ENCODE results near the gene UAP1L1. TPM values are rescaled to one million over a fixed set of nuclear protein-coding genes. Genes with fewer than 3 reads are reported as not detected.

UAP1L1 gene
- total RNA-seq, 2 donors from 2014 or later, result 9.0 to 13.0 TPM

- Histone ChIP-seq H3K9me3 (no peaks in the 10 kb centered on the region), H3K27ac (no peak overlapping the region), H3K4me3 (peak overlapping the region; percentile 19), H3K4me1 (no peaks in the 10 kb centered on the region), H3K36me3 (no peaks in the 10 kb centered on the region), H3K27me3 (peaks cover 4% of the 10 kb centered on the region), H3K9ac (ENCODE audit: low read depth in 2 of 2, low read length in 2 of 2) (no peak overlapping the region)
- intact Hi-C loops (cut with DNase I), result no loop called here
- DNase-seq, result no peak
- no peak for TF ChIP-seq CTCF (IDR thresholded peaks at IDR 0.05)
Observed at GRCh38 chr9:137113385-137114159, 36.3 kb downstream of the UAP1L1 start.

GRCh38 chr9:137114220-137114612 lies 36.9 kb downstream of the UAP1L1 start:
- H3K9ac ChIP-seq (ENCODE audit: low read depth in 2 of 2, low read length in 2 of 2), result no peak overlapping the region
- intact Hi-C loops (cut with DNase I), result no loop called here
- no peak for DNase-seq
- H3K4me3 ChIP-seq, result peak overlapping the region; percentile 72
- no peaks in the 10 kb centered on the region for H3K4me1 ChIP-seq
- no peak for TF ChIP-seq CTCF (IDR thresholded peaks at IDR 0.05)
- no peaks in the 10 kb centered on the region for H3K36me3 ChIP-seq
- no peaks in the 10 kb centered on the region for H3K9me3 ChIP-seq
- peaks cover 4% of the 10 kb centered on the region for H3K27me3 ChIP-seq
- H3K27ac ChIP-seq, result no peak overlapping the region

DNA sequence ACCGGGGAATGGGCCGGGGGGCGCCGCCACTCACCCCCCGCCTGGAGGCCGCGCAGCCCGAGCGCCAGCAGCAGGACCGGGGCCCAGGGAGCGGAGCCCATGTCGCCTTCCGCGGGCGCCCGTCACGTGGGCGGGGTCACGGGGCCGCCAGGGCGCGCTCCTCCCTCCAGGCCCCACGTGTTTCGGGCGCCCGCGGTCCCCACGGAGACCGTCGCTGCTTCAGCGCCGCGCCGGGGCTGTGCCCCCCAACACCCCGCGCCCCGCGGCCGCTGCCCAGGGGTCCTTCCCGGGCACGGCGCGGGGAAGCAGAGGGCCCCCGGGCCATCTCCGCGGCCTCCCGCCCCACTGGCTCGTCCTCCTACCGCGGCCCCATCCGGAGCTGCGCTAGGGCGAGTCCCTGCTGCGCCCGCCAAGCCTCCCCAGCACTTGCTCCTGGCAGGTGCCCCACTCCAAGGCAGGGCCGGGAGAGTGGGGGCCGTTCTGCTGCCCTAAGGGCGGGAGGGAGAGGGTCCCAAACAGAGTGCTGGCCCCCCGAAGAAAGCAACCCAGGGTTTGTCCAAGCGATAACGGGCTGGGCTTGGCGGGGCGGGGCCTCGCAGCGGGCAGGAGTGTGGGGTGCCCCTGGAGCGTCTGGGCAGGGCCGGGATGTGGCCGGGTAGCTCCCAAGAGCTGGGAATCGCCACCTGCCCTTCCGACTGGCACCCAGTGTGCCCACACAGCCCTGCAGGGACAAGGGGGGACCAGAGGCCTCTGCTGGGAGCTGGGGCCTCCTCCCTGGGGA lies 37.5 kb downstream of the UAP1L1 start, which contains the start of gene DPP7:
DPP7 (minus strand) TSS at position 121 of the 781 bp plus-strand sequence; CDS start at position 101, 20 bp downstream.
- H3K27ac ChIP-seq, result no peak within 1 kb of the TSS
- H3K9ac ChIP-seq (ENCODE audit: low read depth in 2 of 2, low read length in 2 of 2), result peak within 1 kb of the TSS; percentile 40 to 72

GRCh38 chr9:137115394-137116026 lies 38.2 kb downstream of the UAP1L1 start:
- Histone ChIP-seq H3K9ac (ENCODE audit: low read depth in 2 of 2, low read length in 2 of 2) (peak overlapping the region in 1 of 2 donors; percentile 72), H3K27ac (no peak overlapping the region), H3K4me3 (no peak overlapping the region), H3K4me1 (no peaks in the 10 kb centered on the region), H3K36me3 (no peaks in the 10 kb centered on the region), H3K9me3 (no peaks in the 10 kb centered on the region), H3K27me3 (peaks cover 4% of the 10 kb centered on the region)
- TF ChIP-seq CTCF (IDR thresholded peaks at IDR 0.05), result no peak
- intact Hi-C loops (cut with DNase I), result no loop called here
- no peak for DNase-seq

More for the DNA sequence above, 37.5 kb downstream of the UAP1L1 start, which contains the start of gene DPP7:
- no peak for TF ChIP-seq CTCF (IDR thresholded peaks at IDR 0.05)
- intact Hi-C loops (cut with DNase I), result no loop called here
- H3K4me3 ChIP-seq, result peak within 1 kb of the TSS; percentile 72
- DNase-seq, result peak; percentile 78
- no peaks in the 10 kb centered on the region for H3K9me3 ChIP-seq
- no peaks in the 10 kb centered on the region for H3K4me1 ChIP-seq
- peaks cover 4% of the 10 kb centered on the region for H3K27me3 ChIP-seq
- no peaks in the 10 kb centered on the region for H3K36me3 ChIP-seq

- no peaks in the 10 kb centered on the region for H3K36me3 ChIP-seq
- no peak for TF ChIP-seq CTCF (IDR thresholded peaks at IDR 0.05)
- intact Hi-C loops (cut with DNase I), result no loop called here
- no peak overlapping the region for H3K27ac ChIP-seq
- no peaks in the 10 kb centered on the region for H3K9me3 ChIP-seq
- H3K9ac ChIP-seq (ENCODE audit: low read depth in 2 of 2, low read length in 2 of 2), result no peak overlapping the region
- H3K27me3 ChIP-seq, result peaks cover 4% of the 10 kb centered on the region
- no peak overlapping the region for H3K4me3 ChIP-seq
- no peak for DNase-seq
- no peaks in the 10 kb centered on the region for H3K4me1 ChIP-seq
Observed at GRCh38 chr9:137116027-137116507, 38.8 kb downstream of the UAP1L1 start.
